ENCODE results near the gene SPTBN1. TPM values are rescaled to one million over a fixed set of nuclear protein-coding genes. Genes with fewer than 3 reads are reported as not detected.

The SPTBN1 gene
- total and polyA plus RNA-seq, 9 of the 15 experiments (the other 6 are each of a cell fraction or from before 2014, with no cell fraction given): 8.9 to 66.8 (median 31.4) TPM

DNA sequence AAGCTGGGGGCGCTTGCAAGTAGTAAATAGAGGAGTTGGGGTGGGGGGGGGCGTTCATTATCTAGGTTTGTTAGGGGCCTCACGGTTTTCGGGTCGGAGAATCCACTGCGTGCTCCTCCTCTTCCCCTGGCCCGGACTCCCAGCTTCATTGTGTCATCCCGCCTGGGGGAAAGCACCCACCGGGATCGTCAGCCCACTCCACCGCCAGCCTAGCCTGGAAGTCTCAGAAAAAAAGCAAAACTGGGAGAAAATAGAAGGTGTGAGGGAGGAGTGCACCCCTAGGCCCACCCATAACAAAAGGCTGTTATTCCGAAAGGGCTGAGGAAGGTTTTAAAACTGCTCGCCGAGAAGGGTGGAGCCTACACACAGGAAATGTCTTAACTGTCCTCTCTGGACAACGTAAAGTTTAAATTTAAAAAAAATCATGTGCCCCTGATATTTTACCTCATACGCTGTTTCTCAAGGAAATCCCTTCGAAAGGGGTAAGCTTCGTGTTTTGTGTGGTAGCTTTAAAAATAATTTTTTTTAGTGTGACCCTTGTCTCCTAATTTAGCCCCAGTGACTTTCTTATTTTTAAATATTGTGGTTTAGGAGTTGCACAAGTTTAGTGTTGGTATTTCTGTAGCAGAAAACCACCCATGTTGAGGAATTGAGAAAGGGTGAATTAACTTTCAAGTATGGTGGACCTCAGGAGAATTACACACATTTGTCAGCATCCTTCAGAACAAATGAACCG is 104.2 kb downstream of the SPTBN1 start (continued):
- TF ChIP-seq ZNF507 (tag; conservative IDR thresholded peaks at IDR 0.05) (no peak), BRF1 (IDR thresholded peaks at IDR 0.05; ENCODE audit: borderline replicate concordance, extremely low read depth, insufficient read length) (no peak), CBX8 (IDR thresholded peaks at IDR 0.05; ENCODE audit: borderline replicate concordance, extremely low read depth, low read depth, low read length, poor library complexity, severe bottlenecking) (no peak), RFX1 (IDR thresholded peaks at IDR 0.05) (no peak), ZNF778 (CRISPR knock-in tag; IDR thresholded peaks at IDR 0.05) (no peak), ZNF589 (CRISPR knock-in tag; IDR thresholded peaks at IDR 0.05; ENCODE audit: low read depth) (no peak), MAFF (IDR thresholded peaks at IDR 0.05; ENCODE audit: low read length) (no peak), POLR2AphosphoS5 (IDR thresholded peaks at IDR 0.05; ENCODE audit: control insufficient read depth, insufficient read depth, low read depth, low read length) (0 out of 2 replicates have a peak, but pooled peaks have one; percentile 15), ZNF263 (CRISPR knock-in tag; IDR thresholded peaks at IDR 0.05; ENCODE audit: borderline replicate concordance) (0 out of 2 replicates have a peak, but pooled peaks have one; percentile 58), MEF2D (tag; conservative IDR thresholded peaks at IDR 0.05; ENCODE audit: low read depth) (no peak), FOXA3 (CRISPR knock-in tag; conservative IDR thresholded peaks at IDR 0.05 in 1 of 2, IDR thresholded peaks at IDR 0.05 in 1 of 2) (no peak), MTA2 (IDR thresholded peaks at IDR 0.05; ENCODE audit: low read depth) (no peak), LARP7 (IDR thresholded peaks at IDR 0.05) (no peak), SMARCA5 (IDR thresholded peaks at IDR 0.05) (no peak)
- TF ChIP-seq, protein P1, sequence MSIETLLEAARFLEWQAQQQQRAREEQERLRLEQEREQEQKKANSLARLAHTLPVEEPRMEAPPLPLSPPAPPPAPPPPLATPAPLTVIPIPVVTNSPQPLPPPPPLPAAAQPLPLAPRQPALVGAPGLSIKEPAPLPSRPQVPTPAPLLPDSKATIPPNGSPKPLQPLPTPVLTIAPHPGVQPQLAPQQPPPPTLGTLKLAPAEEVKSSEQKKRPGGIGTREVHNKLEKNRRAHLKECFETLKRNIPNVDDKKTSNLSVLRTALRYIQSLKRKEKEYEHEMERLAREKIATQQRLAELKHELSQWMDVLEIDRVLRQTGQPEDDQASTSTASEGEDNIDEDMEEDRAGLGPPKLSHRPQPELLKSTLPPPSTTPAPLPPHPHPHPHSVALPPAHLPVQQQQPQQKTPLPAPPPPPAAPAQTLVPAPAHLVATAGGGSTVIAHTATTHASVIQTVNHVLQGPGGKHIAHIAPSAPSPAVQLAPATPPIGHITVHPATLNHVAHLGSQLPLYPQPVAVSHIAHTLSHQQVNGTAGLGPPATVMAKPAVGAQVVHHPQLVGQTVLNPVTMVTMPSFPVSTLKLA (conservative IDR thresholded peaks at IDR 0.05): 0 out of 4 replicates have a peak, but pooled peaks of 1 of the 2 experiments have one; percentile 19
- TF ChIP-seq, protein P2, sequence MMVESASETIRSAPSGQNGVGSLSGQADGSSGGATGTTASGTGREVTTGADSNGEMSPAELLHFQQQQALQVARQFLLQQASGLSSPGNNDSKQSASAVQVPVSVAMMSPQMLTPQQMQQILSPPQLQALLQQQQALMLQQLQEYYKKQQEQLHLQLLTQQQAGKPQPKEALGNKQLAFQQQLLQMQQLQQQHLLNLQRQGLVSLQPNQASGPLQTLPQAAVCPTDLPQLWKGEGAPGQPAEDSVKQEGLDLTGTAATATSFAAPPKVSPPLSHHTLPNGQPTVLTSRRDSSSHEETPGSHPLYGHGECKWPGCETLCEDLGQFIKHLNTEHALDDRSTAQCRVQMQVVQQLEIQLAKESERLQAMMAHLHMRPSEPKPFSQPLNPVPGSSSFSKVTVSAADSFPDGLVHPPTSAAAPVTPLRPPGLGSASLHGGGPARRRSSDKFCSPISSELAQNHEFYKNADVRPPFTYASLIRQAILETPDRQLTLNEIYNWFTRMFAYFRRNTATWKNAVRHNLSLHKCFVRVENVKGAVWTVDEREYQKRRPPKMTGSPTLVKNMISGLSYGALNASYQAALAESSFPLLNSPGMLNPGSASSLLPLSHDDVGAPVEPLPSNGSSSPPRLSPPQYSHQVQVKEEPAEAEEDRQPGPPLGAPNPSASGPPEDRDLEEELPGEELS (CRISPR knock-in tag; IDR thresholded peaks at IDR 0.05; ENCODE audit: borderline replicate concordance): no peak
- TF ChIP-seq, protein P3, sequence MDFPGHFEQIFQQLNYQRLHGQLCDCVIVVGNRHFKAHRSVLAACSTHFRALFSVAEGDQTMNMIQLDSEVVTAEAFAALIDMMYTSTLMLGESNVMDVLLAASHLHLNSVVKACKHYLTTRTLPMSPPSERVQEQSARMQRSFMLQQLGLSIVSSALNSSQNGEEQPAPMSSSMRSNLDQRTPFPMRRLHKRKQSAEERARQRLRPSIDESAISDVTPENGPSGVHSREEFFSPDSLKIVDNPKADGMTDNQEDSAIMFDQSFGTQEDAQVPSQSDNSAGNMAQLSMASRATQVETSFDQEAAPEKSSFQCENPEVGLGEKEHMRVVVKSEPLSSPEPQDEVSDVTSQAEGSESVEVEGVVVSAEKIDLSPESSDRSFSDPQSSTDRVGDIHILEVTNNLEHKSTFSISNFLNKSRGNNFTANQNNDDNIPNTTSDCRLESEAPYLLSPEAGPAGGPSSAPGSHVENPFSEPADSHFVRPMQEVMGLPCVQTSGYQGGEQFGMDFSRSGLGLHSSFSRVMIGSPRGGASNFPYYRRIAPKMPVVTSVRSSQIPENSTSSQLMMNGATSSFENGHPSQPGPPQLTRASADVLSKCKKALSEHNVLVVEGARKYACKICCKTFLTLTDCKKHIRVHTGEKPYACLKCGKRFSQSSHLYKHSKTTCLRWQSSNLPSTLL (IDR thresholded peaks at IDR 0.05): no peak

Measured in K562 (cell line).